Measurements from ENCODE around the gene RHEX. TPM values are rescaled to one million over a fixed set of nuclear protein-coding genes. Genes with fewer than 3 reads are reported as not detected.

The RHEX gene
- polyA plus RNA-seq, 2 of the 4 experiments (the other 2 are of a cell fraction): not detected

- no peak overlapping the region for H3K4me3 ChIP-seq
- H3K4me2 ChIP-seq: no peak overlapping the region
- FAIRE-seq (no peak), ATAC-seq (peak in 1 of 2 experiments; percentile 26; a peak in 1 of 6 replicates), DNase-seq (ENCODE audit: low read depth in 1 of 2, low spot score in 1 of 2) (no peak)
- ChIA-PET CTCF (interaction anchor here (1.2 to 1.6 kb wide), 2 partner anchors 18 to 35 kb away, joined by 5 read pairs; no protein-coding TSS in a partner anchor), POLR2A (no interaction called here)
- no peaks in the 10 kb centered on the region for H3K4me1 ChIP-seq
- WGBS (ENCODE audit: missing lambda C conversion rate): 66% methylated on average over 17 of the region's 17 CpGs
- H3K9me3 ChIP-seq: no peaks in the 10 kb centered on the region
- TF ChIP-seq ESRRA (IDR thresholded peaks at IDR 0.05; ENCODE audit: borderline replicate concordance, low read length) (no peak), CHD4 (IDR thresholded peaks at IDR 0.05; ENCODE audit: borderline replicate concordance) (no peak), PBX3 (IDR thresholded peaks at IDR 0.05) (no peak), CBX2 (IDR thresholded peaks at IDR 0.05; ENCODE audit: borderline replicate concordance, low read depth) (no peak)
- TF ChIP-seq, protein P1, sequence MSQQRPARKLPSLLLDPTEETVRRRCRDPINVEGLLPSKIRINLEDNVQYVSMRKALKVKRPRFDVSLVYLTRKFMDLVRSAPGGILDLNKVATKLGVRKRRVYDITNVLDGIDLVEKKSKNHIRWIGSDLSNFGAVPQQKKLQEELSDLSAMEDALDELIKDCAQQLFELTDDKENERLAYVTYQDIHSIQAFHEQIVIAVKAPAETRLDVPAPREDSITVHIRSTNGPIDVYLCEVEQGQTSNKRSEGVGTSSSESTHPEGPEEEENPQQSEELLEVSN (IDR thresholded peaks at IDR 0.05; ENCODE audit: borderline replicate concordance, low read depth): no peak
- H3K27ac ChIP-seq: no peak overlapping the region
These were observed 40.7 kb upstream of the RHEX start for GRCh38 chr1:206012086-206012859.

DNA sequence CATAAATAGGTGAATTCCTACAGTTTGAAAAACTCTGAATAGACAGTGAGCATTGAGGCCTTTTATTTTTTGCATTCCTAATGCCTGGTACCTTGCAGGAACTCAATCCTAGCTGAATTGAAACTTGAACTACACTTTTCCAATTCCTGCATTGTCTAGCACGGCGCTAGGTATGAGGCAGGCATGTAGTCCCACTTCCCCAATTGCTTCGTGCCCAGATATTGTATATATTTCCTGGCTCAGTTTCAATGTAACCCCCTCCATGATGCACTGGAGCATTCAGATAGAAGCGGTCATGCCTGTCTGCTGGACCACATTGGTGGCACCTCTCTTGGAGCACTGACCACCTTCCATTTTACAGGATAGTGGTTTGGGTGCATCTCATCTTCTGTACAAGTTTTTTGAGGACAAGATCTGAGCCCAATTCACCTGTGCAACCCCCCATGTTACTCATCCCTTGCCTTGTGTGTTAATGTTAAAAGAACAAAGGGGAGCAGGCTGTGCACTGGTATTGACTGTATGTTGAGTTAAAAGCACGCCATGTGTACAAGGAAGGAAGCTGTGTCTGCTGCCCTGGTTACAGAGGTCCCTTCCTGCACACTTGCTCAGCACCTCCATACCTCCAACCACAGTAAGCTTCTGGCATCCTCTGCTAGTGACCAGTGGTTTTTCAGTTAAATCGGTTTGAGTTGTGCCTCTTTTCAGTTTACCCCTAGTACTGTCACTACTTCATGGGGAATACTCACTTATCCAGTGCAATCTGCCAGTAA, 39.8 kb upstream of the RHEX start:
- no peak overlapping the region for H3K4me2 ChIP-seq
- no peak overlapping the region for H3K4me3 ChIP-seq
- no peak for FAIRE-seq
- no peaks in the 10 kb centered on the region for H3K9me3 ChIP-seq
- 57% methylated on average over 6 of the region's 6 CpGs for WGBS (ENCODE audit: missing lambda C conversion rate)
- ChIA-PET CTCF (interaction anchor here (0.8 to 1.1 kb wide), 2 partner anchors 10 to 17 kb away, joined by 3 read pairs; partner anchors contain the start of gene CTSE), POLR2A (no interaction called here)
- no peak overlapping the region for H3K27ac ChIP-seq
- no peak for DNase-seq (ENCODE audit: low read depth in 1 of 2, low spot score in 1 of 2)
- TF ChIP-seq EP300 (IDR thresholded peaks at IDR 0.05): no peak
- no peak for TF ChIP-seq HOXB5 (CRISPR knock-in tag; IDR thresholded peaks at IDR 0.05)
- no peak for TF ChIP-seq HMGXB4 (CRISPR knock-in tag; IDR thresholded peaks at IDR 0.05; ENCODE audit: borderline replicate concordance)
- TF ChIP-seq GATA3 (IDR thresholded peaks at IDR 0.05; ENCODE audit: borderline replicate concordance): no peak
- no peak for TF ChIP-seq EHMT2 (IDR thresholded peaks at IDR 0.05; ENCODE audit: low read depth)
- no peak for TF ChIP-seq USF2 (IDR thresholded peaks at IDR 0.05)
- no peak for TF ChIP-seq BHLHE40 (IDR thresholded peaks at IDR 0.05; ENCODE audit: low read depth, low read length)
- no peak for TF ChIP-seq PBX3 (IDR thresholded peaks at IDR 0.05)
- no peak for TF ChIP-seq MAFK (IDR thresholded peaks at IDR 0.05; ENCODE audit: partially characterized antibody)
- TF ChIP-seq POLR2AphosphoS2 (conservative IDR thresholded peaks at IDR 0.05; ENCODE audit: low read length): no peak
- no peak for TF ChIP-seq ZFP36 (IDR thresholded peaks at IDR 0.05; ENCODE audit: borderline replicate concordance, partially characterized antibody)
- no peak for TF ChIP-seq MAZ (IDR thresholded peaks at IDR 0.05; ENCODE audit: borderline replicate concordance, low read depth, low read length)
- TF ChIP-seq RAD21 (conservative IDR thresholded peaks at IDR 0.05 in 1 of 2, IDR thresholded peaks at IDR 0.05 in 1 of 2): no peak
- TF ChIP-seq JUNB (IDR thresholded peaks at IDR 0.05): no peak
- no peak for TF ChIP-seq RCOR1 (IDR thresholded peaks at IDR 0.05; ENCODE audit: low read depth, low read length)
- TF ChIP-seq, protein P2, sequence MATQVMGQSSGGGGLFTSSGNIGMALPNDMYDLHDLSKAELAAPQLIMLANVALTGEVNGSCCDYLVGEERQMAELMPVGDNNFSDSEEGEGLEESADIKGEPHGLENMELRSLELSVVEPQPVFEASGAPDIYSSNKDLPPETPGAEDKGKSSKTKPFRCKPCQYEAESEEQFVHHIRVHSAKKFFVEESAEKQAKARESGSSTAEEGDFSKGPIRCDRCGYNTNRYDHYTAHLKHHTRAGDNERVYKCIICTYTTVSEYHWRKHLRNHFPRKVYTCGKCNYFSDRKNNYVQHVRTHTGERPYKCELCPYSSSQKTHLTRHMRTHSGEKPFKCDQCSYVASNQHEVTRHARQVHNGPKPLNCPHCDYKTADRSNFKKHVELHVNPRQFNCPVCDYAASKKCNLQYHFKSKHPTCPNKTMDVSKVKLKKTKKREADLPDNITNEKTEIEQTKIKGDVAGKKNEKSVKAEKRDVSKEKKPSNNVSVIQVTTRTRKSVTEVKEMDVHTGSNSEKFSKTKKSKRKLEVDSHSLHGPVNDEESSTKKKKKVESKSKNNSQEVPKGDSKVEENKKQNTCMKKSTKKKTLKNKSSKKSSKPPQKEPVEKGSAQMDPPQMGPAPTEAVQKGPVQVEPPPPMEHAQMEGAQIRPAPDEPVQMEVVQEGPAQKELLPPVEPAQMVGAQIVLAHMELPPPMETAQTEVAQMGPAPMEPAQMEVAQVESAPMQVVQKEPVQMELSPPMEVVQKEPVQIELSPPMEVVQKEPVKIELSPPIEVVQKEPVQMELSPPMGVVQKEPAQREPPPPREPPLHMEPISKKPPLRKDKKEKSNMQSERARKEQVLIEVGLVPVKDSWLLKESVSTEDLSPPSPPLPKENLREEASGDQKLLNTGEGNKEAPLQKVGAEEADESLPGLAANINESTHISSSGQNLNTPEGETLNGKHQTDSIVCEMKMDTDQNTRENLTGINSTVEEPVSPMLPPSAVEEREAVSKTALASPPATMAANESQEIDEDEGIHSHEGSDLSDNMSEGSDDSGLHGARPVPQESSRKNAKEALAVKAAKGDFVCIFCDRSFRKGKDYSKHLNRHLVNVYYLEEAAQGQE (IDR thresholded peaks at IDR 0.05): no peak
- no peak for TF ChIP-seq RFX5 (IDR thresholded peaks at IDR 0.05)
- TF ChIP-seq, protein P3, sequence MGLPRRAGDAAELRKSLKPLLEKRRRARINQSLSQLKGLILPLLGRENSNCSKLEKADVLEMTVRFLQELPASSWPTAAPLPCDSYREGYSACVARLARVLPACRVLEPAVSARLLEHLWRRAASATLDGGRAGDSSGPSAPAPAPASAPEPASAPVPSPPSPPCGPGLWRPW (IDR thresholded peaks at IDR 0.05): no peak
- TF ChIP-seq, protein P4, sequence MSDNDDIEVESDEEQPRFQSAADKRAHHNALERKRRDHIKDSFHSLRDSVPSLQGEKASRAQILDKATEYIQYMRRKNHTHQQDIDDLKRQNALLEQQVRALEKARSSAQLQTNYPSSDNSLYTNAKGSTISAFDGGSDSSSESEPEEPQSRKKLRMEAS (IDR thresholded peaks at IDR 0.05): no peak
- no peak for TF ChIP-seq MYC (IDR thresholded peaks at IDR 0.05; ENCODE audit: borderline replicate concordance, low read length)
- no peaks in the 10 kb centered on the region for H3K4me1 ChIP-seq
- ATAC-seq: no peak

Data from A549 (cell line).